Activated T-cell treated with anti-CD3 and anti-CD28 coated beads, Interleukin-2, amount 50 U/mL, for 4 hours (primary cell): ENCODE results near the gene CTRL. TPM values are rescaled to one million over a fixed set of nuclear protein-coding genes. Genes with fewer than 3 reads are reported as not detected.
"Not testable (repeated sequence)": the region's sequence is repeated elsewhere in the genome, so short reads cannot be mapped to it uniquely, and the experiment has no call there.

ENCODE experiments used
- ATAC-seq, 2 donors: fragments of 200-7000 bp; cut with Tn5 transposase; one replicate each; pipeline ENCODE4 v1.10.0; 2021
- DNase-seq: peaks from one replicate; pipeline ENCODE4 v3.0.0-alpha.2; 2020
- H3K27me3 Mint-ChIP-seq: one replicate; pipeline ENCODE4 v1.8.0; 2021; ENCODE audit warnings: low read depth, mixed read lengths
- H3K36me3 Mint-ChIP-seq: one replicate; pipeline ENCODE4 v1.8.0; 2022; ENCODE audit warnings: mixed read lengths; ENCODE audit not compliant: insufficient read depth
- H3K4me1 Mint-ChIP-seq: one replicate; pipeline ENCODE4 v1.8.0; 2021; ENCODE audit warnings: low read depth, mixed read lengths
- H3K4me3 Mint-ChIP-seq: one replicate; pipeline ENCODE4 v1.8.0; 2021; ENCODE audit warnings: mild to moderate bottlenecking, moderate library complexity, mixed read lengths
- H3K9me3 Mint-ChIP-seq: one replicate; pipeline ENCODE4 v1.8.0; 2021; ENCODE audit warnings: mixed read lengths
- total RNA-seq, 3 donors: library from RNA; stranded (reverse); gene quantifications; one replicate each; pipeline ENCODE4 v1.2.1, GENCODE V29; 2021

CTRL gene
- total RNA-seq, 3 donors from 2014 or later = 7.8 to 10.4 (median 8.8) TPM

DNA sequence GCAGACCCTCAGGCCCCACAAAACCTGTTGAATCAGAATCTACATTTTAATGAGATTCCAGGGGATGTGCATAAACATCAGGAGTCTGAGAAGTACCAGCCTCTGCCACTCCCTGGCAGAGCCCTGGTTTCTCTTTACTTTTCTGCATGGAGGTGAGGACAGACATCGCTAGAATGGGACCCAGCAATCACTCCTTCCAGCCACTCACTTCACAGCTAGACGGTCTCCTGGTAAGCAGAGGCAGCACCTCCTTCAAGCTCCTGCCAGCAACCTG lies 16.2 kb downstream of the CTRL start:
- ATAC-seq = not testable (repeated sequence)

GRCh38 chr16:67914758-67915495 lies 16.7 kb downstream of the CTRL start:
- Mint-ChIP-seq H3K4me1 (peaks cover 25% of the 10 kb centered on the region), H3K4me3 (no peak overlapping the region), H3K9me3 (no peaks in the 10 kb centered on the region), H3K27me3 (no peaks in the 10 kb centered on the region), H3K36me3 (peaks cover 19% of the 10 kb centered on the region)
- no peak for ATAC-seq
- no peak for DNase-seq

More for the DNA sequence above, 16.2 kb downstream of the CTRL start:
- DNase-seq, H3K27me3 Mint-ChIP-seq, H3K9me3 Mint-ChIP-seq, H3K4me3 Mint-ChIP-seq: not testable (repeated sequence)
- peaks cover 17% of the 10 kb centered on the region for H3K36me3 Mint-ChIP-seq
- peaks cover 24% of the 10 kb centered on the region for H3K4me1 Mint-ChIP-seq

GRCh38 chr16:67910158-67910557 lies 21.5 kb downstream of the CTRL start:
- no peak overlapping the region for H3K4me3 Mint-ChIP-seq
- DNase-seq (no peak), ATAC-seq (peak; percentile 41 to 51)
- H3K36me3 Mint-ChIP-seq = peaks cover 18% of the 10 kb centered on the region
- no peaks in the 10 kb centered on the region for H3K9me3 Mint-ChIP-seq
- no peaks in the 10 kb centered on the region for H3K27me3 Mint-ChIP-seq
- H3K4me1 Mint-ChIP-seq = peaks cover 9% of the 10 kb centered on the region

DNA sequence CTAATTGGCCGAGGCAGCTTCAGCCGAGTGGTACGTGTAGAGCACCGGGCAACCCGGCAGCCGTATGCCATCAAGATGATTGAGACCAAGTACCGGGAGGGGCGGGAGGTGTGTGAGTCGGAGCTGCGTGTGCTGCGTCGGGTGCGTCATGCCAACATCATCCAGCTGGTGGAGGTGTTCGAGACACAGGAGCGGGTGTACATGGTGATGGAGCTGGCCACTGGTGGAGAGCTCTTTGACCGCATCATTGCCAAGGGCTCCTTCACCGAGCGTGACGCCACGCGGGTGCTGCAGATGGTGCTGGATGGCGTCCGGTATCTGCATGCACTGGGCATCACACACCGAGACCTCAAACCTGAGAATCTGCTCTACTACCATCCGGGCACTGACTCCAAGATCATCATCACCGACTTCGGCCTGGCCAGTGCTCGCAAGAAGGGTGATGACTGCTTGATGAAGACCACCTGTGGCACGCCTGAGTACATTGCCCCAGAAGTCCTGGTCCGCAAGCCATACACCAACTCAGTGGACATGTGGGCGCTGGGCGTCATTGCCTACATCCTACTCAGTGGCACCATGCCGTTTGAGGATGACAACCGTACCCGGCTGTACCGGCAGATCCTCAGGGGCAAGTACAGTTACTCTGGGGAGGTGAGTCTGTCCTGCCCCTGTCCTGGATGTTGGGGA lies 22.5 kb downstream of the CTRL start:
- ATAC-seq (no peak), DNase-seq (no peak)

DNA sequence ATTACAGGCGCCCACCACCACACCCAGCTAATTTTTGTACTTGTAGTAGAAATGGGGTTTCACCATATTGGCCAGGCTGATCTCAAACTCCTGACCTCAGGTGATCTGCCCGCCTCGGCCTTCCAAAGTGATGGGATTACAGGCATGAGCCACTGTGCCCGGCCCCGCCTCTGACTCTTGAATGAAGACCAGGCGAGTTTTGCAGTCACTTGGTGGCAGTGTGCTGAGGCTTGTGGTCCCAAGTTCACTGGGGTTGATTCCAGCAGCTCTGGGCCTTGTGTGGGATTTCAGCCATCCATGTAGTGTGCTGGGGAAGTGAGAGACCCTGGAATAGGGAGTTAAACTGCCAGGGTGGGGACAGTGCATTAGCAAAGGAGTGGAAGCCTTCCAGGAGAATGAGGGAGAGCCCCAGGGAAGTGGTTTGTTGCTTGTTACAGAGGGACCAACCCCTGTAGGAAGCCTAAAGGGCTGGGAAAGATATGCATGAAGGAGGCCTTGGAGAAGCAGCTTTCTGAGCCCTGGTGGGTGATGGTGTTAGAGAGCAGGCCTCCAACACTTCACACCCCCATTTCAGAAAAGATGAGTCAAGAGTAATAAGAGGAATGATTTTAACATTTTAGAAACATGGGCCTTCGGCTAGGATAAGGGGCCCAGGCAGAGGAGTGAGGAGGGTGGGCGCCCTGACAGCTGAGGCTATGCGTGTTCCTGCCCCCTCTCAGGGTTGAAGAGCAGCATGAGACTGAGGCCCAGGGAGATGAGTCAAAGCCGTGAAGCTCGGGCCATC lies 24.1 kb downstream of the CTRL start:
- DNase-seq (no peak), ATAC-seq (no peak)
- no peak overlapping the region for H3K4me3 Mint-ChIP-seq
- H3K27me3 Mint-ChIP-seq = no peaks in the 10 kb centered on the region
- peaks cover 9% of the 10 kb centered on the region for H3K4me1 Mint-ChIP-seq
- H3K9me3 Mint-ChIP-seq = no peaks in the 10 kb centered on the region
- peaks cover 14% of the 10 kb centered on the region for H3K36me3 Mint-ChIP-seq

More for the DNA sequence above, 22.5 kb downstream of the CTRL start:
- no peaks in the 10 kb centered on the region for H3K27me3 Mint-ChIP-seq
- H3K4me1 Mint-ChIP-seq = peaks cover 6% of the 10 kb centered on the region
- H3K9me3 Mint-ChIP-seq = no peaks in the 10 kb centered on the region
- H3K4me3 Mint-ChIP-seq = no peak overlapping the region
- peaks cover 12% of the 10 kb centered on the region for H3K36me3 Mint-ChIP-seq

DNA sequence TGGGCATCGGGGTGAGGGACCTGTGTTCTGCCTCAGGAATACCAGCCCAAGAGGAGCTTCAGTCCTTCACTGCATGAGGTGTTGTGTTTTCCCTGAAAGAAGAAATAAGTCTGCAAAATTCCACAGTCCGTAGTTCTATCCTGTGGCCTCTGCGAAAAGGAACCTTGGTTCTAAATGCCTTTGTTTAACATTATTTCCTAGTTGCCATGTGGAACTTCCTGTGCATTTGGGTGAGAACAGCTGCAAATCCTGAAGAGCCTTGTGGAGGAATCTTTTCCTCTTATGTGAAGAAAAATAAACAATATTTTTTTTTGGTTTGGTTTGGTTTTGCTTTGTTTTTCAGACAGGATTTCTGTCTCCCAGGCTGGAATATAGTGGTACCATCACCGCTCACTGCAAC lies 28.8 kb downstream of the CTRL start:
- H3K9me3 Mint-ChIP-seq = no peaks in the 10 kb centered on the region
- H3K36me3 Mint-ChIP-seq = peaks cover 4% of the 10 kb centered on the region
- no peak for ATAC-seq
- peaks cover 7% of the 10 kb centered on the region for H3K4me1 Mint-ChIP-seq
- no peak for DNase-seq
- H3K27me3 Mint-ChIP-seq = no peaks in the 10 kb centered on the region
- no peak overlapping the region for H3K4me3 Mint-ChIP-seq

DNA sequence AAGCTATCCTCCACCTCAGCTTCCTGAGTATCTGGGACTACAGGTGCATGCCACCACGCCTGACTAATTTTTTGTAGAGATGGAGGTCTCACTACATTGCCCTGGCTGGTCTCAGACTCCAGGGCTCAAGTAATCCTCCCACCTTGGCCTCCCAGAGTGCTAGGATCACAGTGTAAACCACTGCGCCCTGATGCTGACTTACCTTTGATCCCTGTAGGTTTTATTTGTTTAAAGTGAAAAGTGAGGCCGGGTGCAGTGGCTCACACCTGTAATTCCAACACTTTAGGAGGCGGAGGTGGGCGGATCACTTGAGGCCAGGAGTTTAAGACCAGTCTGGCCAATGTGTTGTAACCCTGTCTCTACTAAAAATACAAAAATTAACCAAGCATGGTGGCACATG lies 29.9 kb downstream of the CTRL start:
- H3K4me1 Mint-ChIP-seq = peaks cover 16% of the 10 kb centered on the region
- no peak overlapping the region for H3K4me3 Mint-ChIP-seq

GRCh38 chr16:67897231-67897630 lies 34.4 kb downstream of the CTRL start:
- DNase-seq (no peak), ATAC-seq (no peak)
- no peaks in the 10 kb centered on the region for H3K9me3 Mint-ChIP-seq
- H3K27me3 Mint-ChIP-seq = no peaks in the 10 kb centered on the region
- H3K36me3 Mint-ChIP-seq = no peaks in the 10 kb centered on the region
- peaks cover 40% of the 10 kb centered on the region for H3K4me1 Mint-ChIP-seq
- no peak overlapping the region for H3K4me3 Mint-ChIP-seq

More for the DNA sequence above, 29.9 kb downstream of the CTRL start:
- Mint-ChIP-seq H3K27me3 (no peaks in the 10 kb centered on the region), H3K36me3 (peaks cover 4% of the 10 kb centered on the region), H3K9me3 (no peaks in the 10 kb centered on the region)
- ATAC-seq (no peak), DNase-seq (no peak)

DNA sequence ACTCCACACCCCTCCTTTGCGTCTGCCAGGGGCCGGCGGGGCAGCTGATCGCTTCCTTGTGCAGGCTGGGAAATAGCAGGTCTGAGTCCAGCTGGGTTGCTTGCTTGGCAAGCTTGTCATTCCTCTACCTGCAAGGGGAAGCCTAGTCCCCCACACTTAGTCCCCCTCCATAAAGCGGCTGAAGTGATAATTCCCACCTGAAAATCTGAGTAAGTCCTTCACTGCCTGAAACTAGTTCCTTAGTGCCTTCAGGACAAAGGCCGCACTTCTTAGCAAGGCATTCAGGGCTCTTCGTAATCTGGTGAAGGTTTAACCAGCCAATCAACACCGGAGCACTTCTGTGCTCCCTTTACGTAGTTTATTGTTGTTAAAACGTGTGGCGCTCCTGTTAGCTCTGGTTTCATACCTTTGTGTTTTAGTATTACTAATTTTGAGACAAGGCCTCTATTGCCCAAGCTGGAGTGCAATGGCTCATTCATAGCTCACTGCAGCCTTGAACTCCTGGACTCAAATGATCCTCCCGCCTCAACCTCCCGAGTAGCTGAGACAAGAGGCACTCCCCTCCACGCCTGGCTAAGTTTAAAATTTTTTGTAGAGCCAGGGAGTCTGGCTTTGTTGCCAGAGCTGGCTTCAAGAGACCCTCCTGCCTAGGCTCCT lies 37.8 kb downstream of the CTRL start:
- Mint-ChIP-seq H3K36me3 (no peaks in the 10 kb centered on the region), H3K9me3 (no peaks in the 10 kb centered on the region), H3K27me3 (no peaks in the 10 kb centered on the region), H3K4me3 (peak overlapping the region; percentile 97), H3K4me1 (peaks cover 38% of the 10 kb centered on the region)
- DNase-seq = no peak
- ATAC-seq = no peak

DNA sequence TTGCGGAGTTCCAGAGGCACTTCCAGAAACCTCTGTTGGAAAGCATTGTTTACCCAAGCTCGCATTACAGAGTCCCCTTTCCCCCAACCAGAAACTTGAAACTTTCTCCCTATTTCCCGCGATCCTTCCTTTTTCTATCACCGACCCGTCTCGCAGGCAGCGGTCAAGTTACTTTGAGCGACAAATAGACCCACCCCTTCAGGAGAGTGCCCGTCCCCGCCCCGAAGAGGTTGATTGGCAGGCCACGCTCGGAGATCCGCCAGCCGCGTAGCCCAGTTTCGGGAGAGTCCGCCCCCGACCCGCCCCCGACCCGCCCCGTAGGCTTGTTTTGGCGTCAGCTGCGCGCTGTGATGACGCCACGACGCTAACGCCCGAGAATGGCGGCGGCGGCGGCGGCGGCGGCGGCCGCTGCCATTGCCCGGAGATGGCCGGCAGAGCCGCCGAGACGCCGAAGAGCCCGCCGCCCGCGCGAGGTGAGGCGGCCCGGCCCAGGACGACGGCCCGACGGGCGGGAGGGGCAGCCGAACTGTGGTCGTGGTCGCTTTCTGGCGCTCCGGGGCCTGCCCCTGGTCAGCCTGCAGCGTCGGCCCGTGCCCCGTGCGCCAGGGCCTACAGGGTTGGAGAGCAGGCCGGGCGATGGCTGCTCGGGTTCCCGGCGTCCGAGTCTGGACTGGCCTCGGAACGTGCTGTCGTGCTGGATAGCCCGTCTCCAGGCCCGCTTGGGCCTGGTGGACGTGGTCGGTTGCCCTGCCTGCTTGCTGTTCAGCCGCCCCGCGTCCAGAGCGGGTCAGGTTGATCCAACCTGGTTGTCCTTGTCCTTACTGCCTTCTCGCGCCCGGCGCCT lies 38.5 kb downstream of the CTRL start, which contains the start of gene PSKH1:
PSKH1 (plus strand) TSS at position 356 of the 844 bp plus-strand sequence. CDS start 15,496 bp downstream, outside the sequence.
- peak; percentile 89 for DNase-seq
- peak within 1 kb of the TSS; percentile 97 for H3K4me3 Mint-ChIP-seq
- H3K36me3 Mint-ChIP-seq = no peaks in the 10 kb centered on the region

DNA sequence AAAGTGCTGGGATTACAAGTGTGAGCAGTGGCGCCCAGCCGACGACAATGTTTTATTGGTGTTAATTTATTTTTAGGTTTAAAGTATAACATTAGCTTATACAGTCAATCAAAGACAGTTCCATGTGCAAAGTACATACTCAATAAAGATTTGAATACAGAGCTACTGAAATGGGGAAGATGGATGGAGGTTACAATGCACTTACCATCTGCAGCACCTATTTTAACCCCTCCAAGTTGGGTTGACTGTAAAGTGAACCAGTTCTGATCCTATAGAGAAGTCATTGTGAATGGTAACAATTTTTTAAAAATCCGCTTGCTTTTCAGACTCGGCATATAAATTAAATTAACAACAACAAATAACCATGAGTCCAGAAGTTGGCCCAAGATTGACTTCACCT lies 39.3 kb downstream of the CTRL start:
- no peaks in the 10 kb centered on the region for H3K27me3 Mint-ChIP-seq
- no peaks in the 10 kb centered on the region for H3K36me3 Mint-ChIP-seq
- H3K4me3 Mint-ChIP-seq = peak overlapping the region; percentile 83
- ATAC-seq = no peak
- H3K9me3 Mint-ChIP-seq = no peaks in the 10 kb centered on the region
- DNase-seq = no peak
- H3K4me1 Mint-ChIP-seq = peaks cover 34% of the 10 kb centered on the region

More for the DNA sequence above, 38.5 kb downstream of the CTRL start, which contains the start of gene PSKH1:
- Mint-ChIP-seq H3K27me3 (no peaks in the 10 kb centered on the region), H3K4me1 (peaks cover 36% of the 10 kb centered on the region), H3K9me3 (no peaks in the 10 kb centered on the region)
- ATAC-seq = peak; percentile 98

DNA sequence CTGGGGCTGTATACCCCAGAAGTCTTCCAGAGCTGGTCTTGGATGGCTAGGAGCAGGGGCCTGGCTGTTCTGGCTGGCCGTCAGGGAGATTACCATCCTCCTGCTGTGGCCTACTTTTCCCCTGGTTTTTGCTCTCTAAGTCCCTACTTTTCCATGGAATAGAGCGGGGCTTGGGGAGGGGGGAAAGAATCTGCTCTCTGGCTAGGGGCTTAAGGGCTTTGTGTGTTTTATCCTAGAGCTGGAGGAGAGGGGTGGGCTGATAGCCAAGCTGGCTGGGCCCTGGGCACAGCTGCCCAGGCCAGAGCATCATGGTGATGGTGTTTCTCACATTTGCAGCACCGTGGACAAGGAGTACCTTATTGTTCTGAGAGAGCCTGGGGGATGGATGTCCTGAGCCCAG lies 43.3 kb downstream of the CTRL start:
- DNase-seq (no peak), ATAC-seq (no peak)
- Mint-ChIP-seq H3K4me1 (peaks cover 7% of the 10 kb centered on the region), H3K4me3 (no peak overlapping the region), H3K36me3 (peaks cover 10% of the 10 kb centered on the region), H3K27me3 (no peaks in the 10 kb centered on the region), H3K9me3 (no peaks in the 10 kb centered on the region)

- Mint-ChIP-seq H3K4me1 (no peaks in the 10 kb centered on the region), H3K4me3 (no peak overlapping the region), H3K9me3 (no peaks in the 10 kb centered on the region), H3K27me3 (no peaks in the 10 kb centered on the region), H3K36me3 (peaks cover 16% of the 10 kb centered on the region)
- DNase-seq (no peak), ATAC-seq (no peak)
Measured at GRCh38 chr16:67886387-67886786, 45.3 kb downstream of the CTRL start.
